Activated CD4-positive, alpha-beta T cell treated with anti-CD3 and anti-CD28 coated beads, Interleukin-2, Interleukin-6, amounts not matched to agents 100 ng/mL and 50 ng/mL, durations not matched to agents 16 hours and 8 hours (primary cell): ENCODE measurements around the gene AGPAT4.
A peak's percentile ranks its signal among the peaks of the same experiment; 100 is the strongest.
"Not testable (repeated sequence)": the region's sequence is repeated elsewhere in the genome, so short reads cannot be mapped to it uniquely, and the experiment has no call there.

Source experiments
- DNase-seq: peaks from one replicate; pipeline ENCODE4 v3.0.0-alpha.2; 2020

Gene AGPAT4

GRCh38 chr6:161273752-161274487 lies at the start of gene AGPAT4:
AGPAT4 (minus strand) TSS chr6:161274061; CDS start chr6:161232213, 41,848 bp downstream.
- peak; percentile 87 for DNase-seq

GRCh38 chr6:161319231-161319630 lies 45.4 kb upstream of the AGPAT4 start:
- DNase-seq: no peak

- DNase-seq: no peak
These were observed 44.6 kb upstream of the AGPAT4 start for GRCh38 chr6:161318456-161318855.

- no peak for DNase-seq
These were observed 42.7 kb upstream of the AGPAT4 start for GRCh38 chr6:161316531-161316930.

GRCh38 chr6:161315246-161315917 lies 41.5 kb upstream of the AGPAT4 start:
- not testable (repeated sequence) for DNase-seq

- DNase-seq: not testable (repeated sequence)
These were observed 40.8 kb upstream of the AGPAT4 start for GRCh38 chr6:161314541-161315245.

- DNase-seq: no peak
These were observed 40.2 kb upstream of the AGPAT4 start for GRCh38 chr6:161313940-161314509.

- not testable (repeated sequence) for DNase-seq
These were observed 39.6 kb upstream of the AGPAT4 start for GRCh38 chr6:161313475-161313874.

- DNase-seq: peak; percentile 32
These were observed 35.9 kb upstream of the AGPAT4 start for GRCh38 chr6:161309774-161310173.

- no peak for DNase-seq
These were observed 34.3 kb upstream of the AGPAT4 start for GRCh38 chr6:161308075-161308655.

GRCh38 chr6:161305860-161306259 lies 32.0 kb upstream of the AGPAT4 start:
- DNase-seq: no peak

GRCh38 chr6:161303628-161304340 lies 29.9 kb upstream of the AGPAT4 start:
- no peak for DNase-seq

GRCh38 chr6:161302949-161303348 lies 29.1 kb upstream of the AGPAT4 start:
- DNase-seq: no peak

GRCh38 chr6:161301338-161301737 lies 27.5 kb upstream of the AGPAT4 start:
- DNase-seq: no peak

- DNase-seq: no peak
These were observed 27.0 kb upstream of the AGPAT4 start for GRCh38 chr6:161300823-161301222.

GRCh38 chr6:161299726-161300125 lies 25.9 kb upstream of the AGPAT4 start:
- no peak for DNase-seq

GRCh38 chr6:161295784-161296183 lies 21.9 kb upstream of the AGPAT4 start:
- DNase-seq: no peak

- DNase-seq: no peak
These were observed 18.9 kb upstream of the AGPAT4 start for GRCh38 chr6:161292650-161293281.

- no peak for DNase-seq
These were observed 18.3 kb upstream of the AGPAT4 start for GRCh38 chr6:161292145-161292544.

GRCh38 chr6:161290751-161291150 lies 16.9 kb upstream of the AGPAT4 start:
- DNase-seq: no peak

GRCh38 chr6:161284653-161285052 lies 10.8 kb upstream of the AGPAT4 start:
- DNase-seq: no peak

- DNase-seq: no peak
These were observed 7.2 kb upstream of the AGPAT4 start for GRCh38 chr6:161281092-161281491.
